Measurements from ENCODE around the gene QRFP.
A peak's percentile ranks its signal among the peaks of the same experiment; 100 is the strongest.

QRFP gene

GRCh38 chr9:130881516-130881915 lies 15.1 kb downstream of the QRFP start:
- DNase-seq (ENCODE audit: extremely low spot score, insufficient read length, low read depth) (no peak), FAIRE-seq (no peak)

- FAIRE-seq (no peak), DNase-seq (ENCODE audit: extremely low spot score, insufficient read length, low read depth) (no peak)
Measured at GRCh38 chr9:130880599-130881220, 15.9 kb downstream of the QRFP start.

- FAIRE-seq = no peak
Measured at GRCh38 chr9:130879863-130880411, 16.7 kb downstream of the QRFP start.

GRCh38 chr9:130878295-130878694 lies 18.3 kb downstream of the QRFP start:
- FAIRE-seq (no peak), DNase-seq (ENCODE audit: extremely low spot score, insufficient read length, low read depth) (no peak)

More at GRCh38 chr9:130879863-130880411, 16.7 kb downstream of the QRFP start:
- no peak for DNase-seq (ENCODE audit: extremely low spot score, insufficient read length, low read depth)

- DNase-seq (ENCODE audit: extremely low spot score, insufficient read length, low read depth) (no peak), FAIRE-seq (no peak)
Measured at GRCh38 chr9:130877300-130877699, 19.3 kb downstream of the QRFP start.

- FAIRE-seq (no peak), DNase-seq (ENCODE audit: extremely low spot score, insufficient read length, low read depth) (no peak)
Measured at GRCh38 chr9:130874783-130875182, 21.8 kb downstream of the QRFP start.

GRCh38 chr9:130873966-130874365 lies 22.6 kb downstream of the QRFP start:
- FAIRE-seq (no peak), DNase-seq (ENCODE audit: extremely low spot score, insufficient read length, low read depth) (no peak)

- FAIRE-seq = no peak
- DNase-seq (ENCODE audit: extremely low spot score, insufficient read length, low read depth) = no peak
Measured at GRCh38 chr9:130872912-130873503, 23.6 kb downstream of the QRFP start.

- FAIRE-seq (no peak), DNase-seq (ENCODE audit: extremely low spot score, insufficient read length, low read depth) (no peak)
Measured at GRCh38 chr9:130872508-130872907, 24.1 kb downstream of the QRFP start.

GRCh38 chr9:130872093-130872492 lies 24.5 kb downstream of the QRFP start:
- no peak for DNase-seq (ENCODE audit: extremely low spot score, insufficient read length, low read depth)
- no peak for FAIRE-seq

- FAIRE-seq (no peak), DNase-seq (ENCODE audit: extremely low spot score, insufficient read length, low read depth) (no peak)
Measured at GRCh38 chr9:130871395-130872062, 25.1 kb downstream of the QRFP start.

GRCh38 chr9:130870491-130871381 lies 25.9 kb downstream of the QRFP start:
- FAIRE-seq (peak; percentile 12), DNase-seq (ENCODE audit: extremely low spot score, insufficient read length, low read depth) (no peak)

- no peak for FAIRE-seq
- no peak for DNase-seq (ENCODE audit: extremely low spot score, insufficient read length, low read depth)
Measured at GRCh38 chr9:130869250-130869649, 27.4 kb downstream of the QRFP start.

GRCh38 chr9:130868230-130868629 lies 28.4 kb downstream of the QRFP start:
- no peak for DNase-seq (ENCODE audit: extremely low spot score, insufficient read length, low read depth)

GRCh38 chr9:130867556-130867955 lies 29.1 kb downstream of the QRFP start:
- FAIRE-seq = no peak
- no peak for DNase-seq (ENCODE audit: extremely low spot score, insufficient read length, low read depth)

More at GRCh38 chr9:130868230-130868629, 28.4 kb downstream of the QRFP start:
- no peak for FAIRE-seq

- DNase-seq (ENCODE audit: extremely low spot score, insufficient read length, low read depth) (peak; percentile 11), FAIRE-seq (peak; percentile 61)
Measured at GRCh38 chr9:130866474-130866965, 30.1 kb downstream of the QRFP start.

GRCh38 chr9:130865921-130866320 lies 30.7 kb downstream of the QRFP start:
- no peak for DNase-seq (ENCODE audit: extremely low spot score, insufficient read length, low read depth)
- FAIRE-seq = no peak

- DNase-seq (ENCODE audit: extremely low spot score, insufficient read length, low read depth) (no peak), FAIRE-seq (no peak)
Measured at GRCh38 chr9:130864541-130864940, 32.1 kb downstream of the QRFP start.

- no peak for DNase-seq (ENCODE audit: extremely low spot score, insufficient read length, low read depth)
- no peak for FAIRE-seq
Measured at GRCh38 chr9:130862747-130863146, 33.9 kb downstream of the QRFP start.

GRCh38 chr9:130862217-130862616 lies 34.4 kb downstream of the QRFP start:
- no peak for DNase-seq (ENCODE audit: extremely low spot score, insufficient read length, low read depth)
- FAIRE-seq = no peak

Data from GM18507 (cell line).